ENCODE measurements around the gene NSD2.

The NSD2 gene

DNA sequence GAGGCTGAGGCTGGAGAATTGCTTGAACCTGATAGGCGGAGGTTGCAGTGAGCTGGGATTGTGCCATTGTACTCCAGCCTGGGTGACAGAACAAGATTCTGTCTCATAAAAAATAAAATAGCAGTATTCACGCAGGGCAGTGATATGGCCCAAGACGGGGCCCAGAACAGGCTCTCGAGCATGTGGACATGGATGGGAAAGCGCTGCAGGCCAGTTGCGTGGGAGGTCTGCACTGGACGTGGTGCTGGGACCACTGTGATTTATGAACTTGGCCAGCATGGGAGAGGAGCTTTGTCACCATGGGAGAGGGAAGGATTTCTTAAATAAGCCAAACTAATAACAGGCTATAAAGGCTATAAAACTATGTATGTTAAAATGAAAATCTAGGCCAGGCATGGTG, 51.6 kb downstream of the NSD2 start:
- TF ChIP-seq POLR2A (IDR thresholded peaks at IDR 0.05; ENCODE audit: extremely low read depth, insufficient read length) (no peak), MYC (IDR thresholded peaks at IDR 0.05; ENCODE audit: low read depth, low read length) (no peak)
- TF ChIP-seq, protein P1, sequence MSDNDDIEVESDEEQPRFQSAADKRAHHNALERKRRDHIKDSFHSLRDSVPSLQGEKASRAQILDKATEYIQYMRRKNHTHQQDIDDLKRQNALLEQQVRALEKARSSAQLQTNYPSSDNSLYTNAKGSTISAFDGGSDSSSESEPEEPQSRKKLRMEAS (IDR thresholded peaks at IDR 0.05; ENCODE audit: low read depth, low read length): no peak
- TF ChIP-seq, protein P2, sequence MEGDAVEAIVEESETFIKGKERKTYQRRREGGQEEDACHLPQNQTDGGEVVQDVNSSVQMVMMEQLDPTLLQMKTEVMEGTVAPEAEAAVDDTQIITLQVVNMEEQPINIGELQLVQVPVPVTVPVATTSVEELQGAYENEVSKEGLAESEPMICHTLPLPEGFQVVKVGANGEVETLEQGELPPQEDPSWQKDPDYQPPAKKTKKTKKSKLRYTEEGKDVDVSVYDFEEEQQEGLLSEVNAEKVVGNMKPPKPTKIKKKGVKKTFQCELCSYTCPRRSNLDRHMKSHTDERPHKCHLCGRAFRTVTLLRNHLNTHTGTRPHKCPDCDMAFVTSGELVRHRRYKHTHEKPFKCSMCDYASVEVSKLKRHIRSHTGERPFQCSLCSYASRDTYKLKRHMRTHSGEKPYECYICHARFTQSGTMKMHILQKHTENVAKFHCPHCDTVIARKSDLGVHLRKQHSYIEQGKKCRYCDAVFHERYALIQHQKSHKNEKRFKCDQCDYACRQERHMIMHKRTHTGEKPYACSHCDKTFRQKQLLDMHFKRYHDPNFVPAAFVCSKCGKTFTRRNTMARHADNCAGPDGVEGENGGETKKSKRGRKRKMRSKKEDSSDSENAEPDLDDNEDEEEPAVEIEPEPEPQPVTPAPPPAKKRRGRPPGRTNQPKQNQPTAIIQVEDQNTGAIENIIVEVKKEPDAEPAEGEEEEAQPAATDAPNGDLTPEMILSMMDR (IDR thresholded peaks at IDR 0.05; ENCODE audit: low read depth, low read length): no peak
- no peak overlapping the region for H3K4me3 ChIP-seq (ENCODE audit: low read depth, low read length)
- DNase-seq (ENCODE audit: low read depth): no peak

DNA sequence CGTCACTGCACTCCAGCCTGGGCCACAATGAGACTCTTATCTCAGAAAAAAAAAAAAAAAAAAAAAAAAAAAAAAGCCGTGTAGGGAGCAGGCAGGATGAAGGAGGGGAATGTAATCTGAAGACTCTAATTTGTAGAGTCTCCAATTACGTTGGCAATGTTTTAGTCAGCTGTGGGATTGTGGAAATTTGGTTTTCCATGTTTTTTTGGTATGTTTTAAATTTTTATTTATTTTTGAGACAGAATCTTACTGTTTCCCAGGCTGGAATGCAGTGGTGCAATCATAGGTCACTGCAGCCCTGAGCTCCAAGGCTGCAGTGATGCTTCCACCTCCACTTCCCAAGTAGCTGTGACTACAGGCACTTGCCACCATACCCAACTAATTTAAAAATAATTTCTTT, 56.5 kb downstream of the NSD2 start:
- DNase-seq (ENCODE audit: low read depth): no peak
- no peak for TF ChIP-seq MYC (IDR thresholded peaks at IDR 0.05; ENCODE audit: low read depth, low read length)
- TF ChIP-seq, protein P2 (IDR thresholded peaks at IDR 0.05; ENCODE audit: low read depth, low read length): no peak
- TF ChIP-seq POLR2A (IDR thresholded peaks at IDR 0.05; ENCODE audit: extremely low read depth, insufficient read length): no peak
- TF ChIP-seq, protein P1 (IDR thresholded peaks at IDR 0.05; ENCODE audit: low read depth, low read length): no peak
- no peak overlapping the region for H3K4me3 ChIP-seq (ENCODE audit: low read depth, low read length)

GRCh38 chr4:1928356-1929239, 57.4 kb downstream of the NSD2 start:
- DNase-seq (ENCODE audit: low read depth): peak; percentile 97
- TF ChIP-seq, protein P1 (IDR thresholded peaks at IDR 0.05; ENCODE audit: low read depth, low read length): peak; percentile 55; the same call in 1 of the 2 replicates
- TF ChIP-seq, protein P2 (IDR thresholded peaks at IDR 0.05; ENCODE audit: low read depth, low read length): no peak
- H3K4me3 ChIP-seq (ENCODE audit: low read depth, low read length): no peak overlapping the region

DNA sequence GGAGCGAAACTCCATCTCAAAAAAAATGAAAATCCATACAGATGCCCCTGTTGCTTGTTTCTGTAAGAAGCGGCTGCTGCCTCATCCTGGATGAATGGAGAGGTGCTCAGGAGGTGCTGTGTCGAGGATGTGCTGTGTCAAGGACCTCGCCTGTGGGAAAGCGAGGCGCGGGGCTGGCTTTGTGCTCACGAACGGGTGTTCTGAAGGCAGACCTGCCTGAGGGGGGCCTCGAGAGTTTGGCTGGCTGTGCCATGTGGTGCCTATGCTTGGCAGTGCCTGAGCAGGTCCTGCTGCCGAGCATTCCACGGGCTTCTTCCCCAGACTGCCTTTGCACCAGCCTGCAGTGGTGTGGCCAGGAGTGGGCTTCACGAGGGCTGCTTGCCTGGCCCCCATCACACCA, 61.5 kb downstream of the NSD2 start:
- DNase-seq (ENCODE audit: low read depth): no peak
- TF ChIP-seq POLR2A (IDR thresholded peaks at IDR 0.05; ENCODE audit: extremely low read depth, insufficient read length) (no peak), MYC (IDR thresholded peaks at IDR 0.05; ENCODE audit: low read depth, low read length) (no peak)
- TF ChIP-seq, protein P2 (IDR thresholded peaks at IDR 0.05; ENCODE audit: low read depth, low read length): no peak
- H3K4me3 ChIP-seq (ENCODE audit: low read depth, low read length): no peak overlapping the region

DNA sequence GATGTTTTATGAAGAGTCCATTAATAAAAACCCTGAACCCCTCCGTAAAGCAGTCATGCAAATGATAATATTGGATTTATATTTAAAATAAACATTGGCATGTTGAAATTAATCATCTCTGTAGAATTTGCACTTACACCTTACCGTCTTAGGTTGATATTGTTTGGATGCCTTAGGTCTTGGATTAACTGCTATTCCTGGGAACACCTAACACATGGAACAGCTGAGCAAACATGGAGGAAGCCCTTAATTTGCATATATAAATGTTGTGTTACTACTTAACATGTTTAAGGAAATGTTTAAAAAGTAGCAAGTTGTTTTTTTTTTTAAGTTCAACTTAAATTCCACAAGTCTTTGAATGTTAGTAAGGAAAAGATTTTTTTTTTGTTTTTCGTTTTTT, 62.5 kb downstream of the NSD2 start:
- DNase-seq (ENCODE audit: low read depth): no peak
- H3K4me3 ChIP-seq (ENCODE audit: low read depth, low read length): no peak overlapping the region
- TF ChIP-seq, protein P1 (IDR thresholded peaks at IDR 0.05; ENCODE audit: low read depth, low read length): no peak
- TF ChIP-seq MYC (IDR thresholded peaks at IDR 0.05; ENCODE audit: low read depth, low read length) (no peak), POLR2A (IDR thresholded peaks at IDR 0.05; ENCODE audit: extremely low read depth, insufficient read length) (no peak)
- TF ChIP-seq, protein P2 (IDR thresholded peaks at IDR 0.05; ENCODE audit: low read depth, low read length): no peak
